NCI-H82 (cell line): ENCODE results near the gene TAF15.

Experiments used
- DNase-seq: peaks from one replicate; lab custom pipeline; 2025; lab: John Stamatoyannopoulos, UW

TAF15 gene

GRCh38 chr17:35872196-35872980, 63.1 kb downstream of the TAF15 start:
- no peak for DNase-seq

GRCh38 chr17:35875072-35875799, 66.0 kb downstream of the TAF15 start:
- no peak for DNase-seq

- no peak for DNase-seq
Observed at GRCh38 chr17:35875800-35876139, 66.5 kb downstream of the TAF15 start.

- no peak for DNase-seq
Observed at GRCh38 chr17:35876534-35876933, 67.2 kb downstream of the TAF15 start.

GRCh38 chr17:35877345-35878029, 68.2 kb downstream of the TAF15 start:
- DNase-seq = no peak

- no peak for DNase-seq
Observed at GRCh38 chr17:35878361-35878760, 69.1 kb downstream of the TAF15 start.

- no peak for DNase-seq
Observed at GRCh38 chr17:35879773-35880654, 70.7 kb downstream of the TAF15 start, which contains the start of gene CCL5. Gene CCL5, minus strand, starts transcription at chr17:35880360.

GRCh38 chr17:35889241-35889640, 80.0 kb downstream of the TAF15 start:
- DNase-seq = no peak

- DNase-seq = no peak
Observed at GRCh38 chr17:35889818-35890773, 80.8 kb downstream of the TAF15 start.

GRCh38 chr17:35890774-35891155, 81.5 kb downstream of the TAF15 start:
- DNase-seq = no peak

GRCh38 chr17:35891269-35891668, 82.0 kb downstream of the TAF15 start:
- no peak for DNase-seq

GRCh38 chr17:35892091-35893035, 83.1 kb downstream of the TAF15 start:
- no peak for DNase-seq

GRCh38 chr17:35893751-35894150, 84.5 kb downstream of the TAF15 start:
- no peak for DNase-seq

GRCh38 chr17:35894206-35894605, 84.9 kb downstream of the TAF15 start:
- DNase-seq = no peak

- no peak for DNase-seq
Observed at GRCh38 chr17:35895636-35896587, 86.6 kb downstream of the TAF15 start.
